Keratinocyte (primary cell): ENCODE results near the gene NELL1. TPM values are rescaled to one million over a fixed set of nuclear protein-coding genes. Genes with fewer than 3 reads are reported as not detected.

Experiments
- DNase-seq: peaks from one replicate; pipeline ENCODE4 v3.0.0-alpha.2; 2011; ENCODE audit warnings: low read depth, missing footprints, low spot score
- FAIRE-seq: peaks from 2 replicates; lab custom pipeline; 2011; peaks lifted over from hg19 to GRCh38; lab: Jason Lieb, UNC
- H2AFZ ChIP-seq: 2 replicates; pipeline ENCODE4 v1.6.0; 2012; ENCODE audit warnings: low read length, control low read depth, inconsistent platforms; ENCODE audit not compliant: control insufficient read depth
- H3K27ac ChIP-seq: 2 replicates; pipeline ENCODE4 v1.5.1; 2011; ENCODE audit warnings: low read length; ENCODE audit not compliant: control insufficient read depth, insufficient read depth
- H3K27me3 ChIP-seq: 3 replicates; pipeline ENCODE4 v1.6.0; 2011; ENCODE audit warnings: low read length; ENCODE audit not compliant: control insufficient read depth, insufficient read depth; ENCODE audit errors: extremely low read depth
- H3K36me3 ChIP-seq, 2 experiments: 2 replicates in 1 of 2; 3 replicates in 1 of 2; pipeline ENCODE4 v1.5.1; 2011; ENCODE audit warnings: low read length in 2 of 2, mild to moderate bottlenecking in 1 of 2; ENCODE audit not compliant: control insufficient read depth in 2 of 2, insufficient read depth in 2 of 2; ENCODE audit errors: extremely low read depth in 1 of 2
- H3K4me1 ChIP-seq: 3 replicates; pipeline ENCODE4 v1.5.1; 2011; ENCODE audit warnings: low read length; ENCODE audit not compliant: control insufficient read depth, insufficient read depth; ENCODE audit errors: extremely low read depth
- H3K4me2 ChIP-seq: 3 replicates; pipeline ENCODE4 v1.6.0; 2011; ENCODE audit warnings: low read depth, low read length; ENCODE audit not compliant: control insufficient read depth, insufficient read depth; ENCODE audit errors: extremely low read depth
- H3K4me3 ChIP-seq, 3 experiments: fragments of 200-600 bp in 1 of 3; sonication (generic) in 1 of 3; 2 replicates in 2 of 3; 3 replicates in 1 of 3; pipeline ENCODE4 v1.5.1; 2011 to 2016; ENCODE audit warnings: low read length in 3 of 3, mild to moderate bottlenecking in 3 of 3, control low read depth in 2 of 3, inconsistent platforms in 1 of 3, low read depth in 1 of 3, mixed read lengths in 1 of 3, mixed run types in 1 of 3, moderate library complexity in 1 of 3; ENCODE audit not compliant: control insufficient read depth in 2 of 3, insufficient read depth in 2 of 3; ENCODE audit errors: extremely low read depth in 1 of 3
- H3K79me2 ChIP-seq: 2 replicates; pipeline ENCODE4 v1.6.0; 2012; ENCODE audit warnings: low read length; ENCODE audit not compliant: control insufficient read depth, insufficient read depth
- H3K9ac ChIP-seq: 3 replicates; pipeline ENCODE4 v1.6.0; 2011; ENCODE audit warnings: low read length; ENCODE audit not compliant: control insufficient read depth, insufficient read depth; ENCODE audit errors: extremely low read depth
- H3K9me1 ChIP-seq: 3 replicates; pipeline ENCODE4 v1.6.0; 2011; ENCODE audit warnings: low read length; ENCODE audit not compliant: control insufficient read depth, insufficient read depth; ENCODE audit errors: extremely low read depth
- H3K9me3 ChIP-seq: 2 replicates; pipeline ENCODE4 v1.5.1; 2012; ENCODE audit warnings: low read depth, low read length; ENCODE audit not compliant: control insufficient read depth
- H4K20me1 ChIP-seq: 3 replicates; pipeline ENCODE4 v1.6.0; 2011; ENCODE audit warnings: low read length; ENCODE audit not compliant: control insufficient read depth, insufficient read depth; ENCODE audit errors: extremely low read depth
- EZH2 ChIP-seq: IDR thresholded peaks from one replicate; pipeline ENCODE4 v1.6.1; 2012; ENCODE audit warnings: inconsistent platforms, mild to moderate bottlenecking, low read length, moderate library complexity
- dilution Hi-C: fragments of 300-500 bp; cut with MboI; formaldehyde crosslinking; loops from one replicate; pipeline ENCODE4 v1.7.0; 2020; ENCODE audit warnings: low sequenced_read_pairs; ENCODE audit not compliant: extremely low pct_ligation_motif_present
- polyA plus RNA-seq, 5 experiments: library from polyadenylated mRNA; depleted of rRNA in 3 of 5; stranded (reverse) in 3 of 5; stranded (forward) in 1 of 5; unstranded in 1 of 5; fragments of >200 nt; gene quantifications; 1 replicate in 1 of 5; 2 replicates in 3 of 5; 3 replicates in 1 of 5; pipeline versions ENCODE4 v1.2.1 to v1.2.3, GENCODE V29; 2011 to 2012; ENCODE audit warnings: missing spikeins in 2 of 5, low read depth in 1 of 5, low replicate concordance in 1 of 5
- TF ChIP-seq, protein P1 (sequence below), 3 experiments: IDR thresholded peaks in 1 of 3; conservative IDR thresholded peaks in 1 of 3; optimal IDR thresholded peaks in 1 of 3; 2 replicates in 2 of 3; 3 replicates in 1 of 3; pipeline versions ENCODE3 to v1.5.1; 2011; ENCODE audit warnings: low read length in 3 of 3, mild to moderate bottlenecking in 3 of 3, moderate library complexity in 2 of 3, control low read depth in 1 of 3, inconsistent platforms in 1 of 3; ENCODE audit not compliant: insufficient read depth in 2 of 3; ENCODE audit errors: extremely low read depth in 1 of 3

Gene NELL1
- polyA plus RNA-seq, 1 donor (not counting 4 experiments of a cell fraction or from before 2014, with no cell fraction given), result not detected

DNA sequence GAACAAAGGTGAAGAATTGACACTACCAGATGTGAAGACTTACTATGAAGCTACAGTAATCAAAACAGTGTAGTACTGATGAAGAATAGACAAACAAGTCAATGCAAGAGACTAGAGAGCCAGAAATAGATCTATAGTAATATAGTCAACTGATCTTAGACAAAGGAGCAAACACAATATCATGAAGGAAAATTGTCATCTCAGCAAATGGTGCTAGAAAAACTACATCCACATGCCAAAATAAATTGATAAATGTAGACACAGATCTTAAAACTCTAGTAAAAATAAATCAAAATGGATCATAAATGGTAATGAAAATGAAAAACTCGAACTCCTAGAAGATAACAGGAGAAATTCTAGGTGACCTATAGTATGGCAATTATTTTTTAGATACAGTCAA lies 609.5 kb downstream of the NELL1 start:
- Histone ChIP-seq H3K4me2 (no peak overlapping the region), H3K4me1 (no peaks in the 10 kb centered on the region), H3K4me3 (no peak overlapping the region), H3K36me3 (no peaks in the 10 kb centered on the region), H3K79me2 (no peaks in the 10 kb centered on the region), H3K27me3 (no peaks in the 10 kb centered on the region), H3K27ac (no peak overlapping the region), H2AFZ (no peak overlapping the region), H4K20me1 (no peaks in the 10 kb centered on the region), H3K9me3 (no peaks in the 10 kb centered on the region), H3K9me1 (no peaks in the 10 kb centered on the region), H3K9ac (no peak overlapping the region)
- dilution Hi-C loops, result no loop called here
- DNase-seq, result no peak
- TF ChIP-seq EZH2, result no peak
- TF ChIP-seq, protein P1, sequence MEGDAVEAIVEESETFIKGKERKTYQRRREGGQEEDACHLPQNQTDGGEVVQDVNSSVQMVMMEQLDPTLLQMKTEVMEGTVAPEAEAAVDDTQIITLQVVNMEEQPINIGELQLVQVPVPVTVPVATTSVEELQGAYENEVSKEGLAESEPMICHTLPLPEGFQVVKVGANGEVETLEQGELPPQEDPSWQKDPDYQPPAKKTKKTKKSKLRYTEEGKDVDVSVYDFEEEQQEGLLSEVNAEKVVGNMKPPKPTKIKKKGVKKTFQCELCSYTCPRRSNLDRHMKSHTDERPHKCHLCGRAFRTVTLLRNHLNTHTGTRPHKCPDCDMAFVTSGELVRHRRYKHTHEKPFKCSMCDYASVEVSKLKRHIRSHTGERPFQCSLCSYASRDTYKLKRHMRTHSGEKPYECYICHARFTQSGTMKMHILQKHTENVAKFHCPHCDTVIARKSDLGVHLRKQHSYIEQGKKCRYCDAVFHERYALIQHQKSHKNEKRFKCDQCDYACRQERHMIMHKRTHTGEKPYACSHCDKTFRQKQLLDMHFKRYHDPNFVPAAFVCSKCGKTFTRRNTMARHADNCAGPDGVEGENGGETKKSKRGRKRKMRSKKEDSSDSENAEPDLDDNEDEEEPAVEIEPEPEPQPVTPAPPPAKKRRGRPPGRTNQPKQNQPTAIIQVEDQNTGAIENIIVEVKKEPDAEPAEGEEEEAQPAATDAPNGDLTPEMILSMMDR (optimal IDR thresholded peaks at IDR 0.05 in 1 of 3, IDR thresholded peaks at IDR 0.05 in 1 of 3, conservative IDR thresholded peaks at IDR 0.05 in 1 of 3; ENCODE audit: extremely low read depth in 1 of 3, insufficient read depth in 2 of 3, low read length in 3 of 3), result no peak
- FAIRE-seq, result no peak

DNA sequence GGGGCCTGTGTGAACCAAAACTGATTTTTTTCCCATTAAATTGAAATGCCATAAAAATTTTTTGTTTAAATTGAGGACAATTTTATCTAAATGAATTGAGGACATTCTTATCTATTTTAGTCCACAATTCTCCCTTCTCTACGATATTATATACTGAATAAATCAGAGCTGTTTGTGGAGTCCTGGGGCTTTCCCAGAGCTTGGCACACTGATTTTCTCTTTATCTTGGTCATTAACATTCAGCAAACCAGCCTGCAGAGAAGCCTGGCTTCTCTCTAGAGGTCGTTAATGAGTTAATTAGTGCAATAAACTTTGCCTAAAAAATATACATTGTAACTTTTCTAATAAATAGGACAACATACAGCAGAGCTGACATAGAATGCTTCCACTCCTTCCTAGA lies 615.7 kb downstream of the NELL1 start:
- no peaks in the 10 kb centered on the region for H3K27me3 ChIP-seq
- H3K36me3 ChIP-seq, result no peaks in the 10 kb centered on the region
- no peaks in the 10 kb centered on the region for H3K9me1 ChIP-seq
- H4K20me1 ChIP-seq, result no peaks in the 10 kb centered on the region
- no peak for DNase-seq
- TF ChIP-seq, protein P1 (optimal IDR thresholded peaks at IDR 0.05 in 1 of 3, IDR thresholded peaks at IDR 0.05 in 1 of 3, conservative IDR thresholded peaks at IDR 0.05 in 1 of 3; ENCODE audit: extremely low read depth in 1 of 3, insufficient read depth in 2 of 3, low read length in 3 of 3), result no peak
- no peak for TF ChIP-seq EZH2
- no peak overlapping the region for H3K27ac ChIP-seq
- dilution Hi-C loops, result no loop called here
- no peaks in the 10 kb centered on the region for H3K9me3 ChIP-seq
- no peaks in the 10 kb centered on the region for H3K4me1 ChIP-seq
- H3K79me2 ChIP-seq, result no peaks in the 10 kb centered on the region
- no peak overlapping the region for H3K4me2 ChIP-seq
- H3K9ac ChIP-seq, result no peak overlapping the region
- no peak overlapping the region for H2AFZ ChIP-seq
- H3K4me3 ChIP-seq, result no peak overlapping the region
- no peak for FAIRE-seq
